Psoas muscle (tissue), 8 donors: ENCODE measurements around the gene UTP4. TPM values are rescaled to one million over a fixed set of nuclear protein-coding genes. Genes with fewer than 3 reads are reported as not detected.
"Not testable (repeated sequence)": the region's sequence is repeated elsewhere in the genome, so short reads cannot be mapped to it uniquely, and the experiment has no call there.

ENCODE experiments used
- ATAC-seq, 4 donors: fragments of 200-7000 bp; cut with Tn5 transposase; one replicate each; pipeline ENCODE4 v1.9.1; 2020; ENCODE audit warnings: moderate library complexity in 3 of 4, mild to moderate bottlenecking in 2 of 4
- DNase-seq, 2 donors: peaks; one replicate each; pipeline ENCODE4 v3.0.0-alpha.2; 2020
- H3K27ac ChIP-seq: fragments of 200-600 bp; one replicate; pipeline ENCODE4 v1.8.0; 2022
- H3K27me3 ChIP-seq, 3 donors: fragments of 200-600 bp in 1 of 3; one replicate each; pipeline versions ENCODE4 v1.6.1 to v1.8.0; 2013 to 2022; ENCODE audit warnings: low read length in 2 of 3, mild to moderate bottlenecking in 2 of 3, moderate library complexity in 1 of 3; ENCODE audit not compliant: insufficient read depth in 3 of 3
- H3K36me3 ChIP-seq, 2 donors: fragments of 200-600 bp in 1 of 2; one replicate each; pipeline versions ENCODE4 v1.6.1 to v1.8.0; 2013 to 2022; ENCODE audit warnings: low read depth in 1 of 2, mild to moderate bottlenecking in 1 of 2, moderate library complexity in 1 of 2; ENCODE audit not compliant: insufficient read depth in 1 of 2
- H3K4me1 ChIP-seq: fragments of 200-600 bp; one replicate; pipeline ENCODE4 v1.8.0; 2022
- H3K4me3 ChIP-seq: fragments of 200-600 bp; one replicate; pipeline ENCODE4 v1.8.0; 2022; ENCODE audit warnings: mild to moderate bottlenecking
- H3K9me3 ChIP-seq: fragments of 200-600 bp; one replicate; pipeline ENCODE4 v1.8.0; 2022
- WGBS, 3 donors: extraction: QIAGEN DNeasy Blood & Tissue Kit; methylation state at CpG; one replicate each; pipeline versions ENCODE4 v1.1.6 to v1.1.7; 2013; 5-methylcytosine and 5-hydroxymethylcytosine counted together
- intact Hi-C, 2 donors: fragments of 100-400 bp; cut with DNase I; formaldehyde crosslinking; loops; one replicate each; pipeline versions ENCODE4 v1.11.0 to v1.14.2; 2022
- polyA plus RNA-seq, 3 donors: library from polyadenylated mRNA; stranded (reverse); fragments of 200-250 nt; gene quantifications; one replicate each; pipeline ENCODE4 v1.2.3, GENCODE V29; 2013
- total RNA-seq, 4 donors: library from RNA; stranded (reverse); fragmentation: NEBNext Ultra II Directional in 2 of 4; extraction: Animal tissue kit (Norgen Biotek cat#: 25700) in 2 of 4; gene quantifications; one replicate each; pipeline versions ENCODE4 v1.2.1 to v1.2.4, GENCODE V29; 2021 to 2023
- TF ChIP-seq, protein P1 (sequence below): fragments of 200-600 bp; IDR thresholded peaks from one replicate; pipeline ENCODE4 v1.8.0; 2022; ENCODE audit warnings: antibody characterized with exemption
- donor health status: healthy with polysubstance abuse.
- donor health status: DM: no; HTN: no; CAD: no; lungs with moderate emphysema.
- donor health status: Bipolar disorder and iron deficiency.
- donor health status: healthy.
- donor health status: DM: yes; HTN: yes; CAD: no.
- donor health status: DM: no; HTN: no; CAD: no.
- donor health status: DM: no; HTN: no; CAD: no.
- donor health status: DM: yes; HTN: yes; CAD: no.

UTP4 gene
- total and polyA plus RNA-seq, 7 donors, result 38.8 to 107 (median 73.8) TPM

DNA sequence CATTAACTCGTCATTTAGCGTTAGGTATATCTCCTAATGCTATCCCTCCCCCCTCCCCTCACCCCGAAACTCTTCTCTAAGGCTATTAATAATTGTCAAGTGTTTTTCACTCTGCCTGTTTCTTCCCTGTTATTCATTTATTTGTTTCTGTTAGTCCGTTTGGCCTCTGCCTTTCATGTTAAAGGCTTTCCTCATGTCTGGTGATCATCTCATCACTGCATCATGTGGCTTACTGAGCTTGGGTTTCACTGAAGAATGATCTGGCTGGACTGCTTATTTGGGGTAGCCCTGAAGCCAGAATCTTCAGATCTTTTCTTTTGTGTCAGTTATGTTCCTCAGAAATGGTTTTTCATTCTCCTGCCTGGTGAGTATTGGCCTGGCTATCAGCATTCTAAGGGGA lies 9.5 kb downstream of the UTP4 start:
- no peak for ATAC-seq

DNA sequence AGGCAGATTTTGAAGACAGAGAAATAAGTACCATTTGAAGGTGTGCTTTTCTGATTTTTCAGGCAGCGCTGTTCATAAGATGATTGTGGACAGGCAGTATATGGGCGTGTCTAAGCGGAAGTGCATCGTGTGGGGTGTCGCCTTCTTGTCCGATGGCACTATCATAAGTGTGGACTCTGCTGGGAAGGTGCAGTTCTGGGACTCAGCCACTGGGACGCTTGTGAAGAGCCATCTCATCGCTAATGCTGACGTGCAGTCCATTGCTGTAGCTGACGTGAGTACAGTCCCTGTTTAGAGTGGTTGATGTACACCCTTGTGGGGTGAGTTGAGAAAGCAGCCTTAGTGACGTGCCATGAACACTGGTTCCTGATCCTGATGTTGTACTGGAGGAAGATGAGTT lies 10.7 kb downstream of the UTP4 start:
- no peaks in the 10 kb centered on the region for H3K27me3 ChIP-seq
- no peak overlapping the region for H3K27ac ChIP-seq
- TF ChIP-seq, protein P1, sequence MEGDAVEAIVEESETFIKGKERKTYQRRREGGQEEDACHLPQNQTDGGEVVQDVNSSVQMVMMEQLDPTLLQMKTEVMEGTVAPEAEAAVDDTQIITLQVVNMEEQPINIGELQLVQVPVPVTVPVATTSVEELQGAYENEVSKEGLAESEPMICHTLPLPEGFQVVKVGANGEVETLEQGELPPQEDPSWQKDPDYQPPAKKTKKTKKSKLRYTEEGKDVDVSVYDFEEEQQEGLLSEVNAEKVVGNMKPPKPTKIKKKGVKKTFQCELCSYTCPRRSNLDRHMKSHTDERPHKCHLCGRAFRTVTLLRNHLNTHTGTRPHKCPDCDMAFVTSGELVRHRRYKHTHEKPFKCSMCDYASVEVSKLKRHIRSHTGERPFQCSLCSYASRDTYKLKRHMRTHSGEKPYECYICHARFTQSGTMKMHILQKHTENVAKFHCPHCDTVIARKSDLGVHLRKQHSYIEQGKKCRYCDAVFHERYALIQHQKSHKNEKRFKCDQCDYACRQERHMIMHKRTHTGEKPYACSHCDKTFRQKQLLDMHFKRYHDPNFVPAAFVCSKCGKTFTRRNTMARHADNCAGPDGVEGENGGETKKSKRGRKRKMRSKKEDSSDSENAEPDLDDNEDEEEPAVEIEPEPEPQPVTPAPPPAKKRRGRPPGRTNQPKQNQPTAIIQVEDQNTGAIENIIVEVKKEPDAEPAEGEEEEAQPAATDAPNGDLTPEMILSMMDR, result no peak
- 89 to 91% (median 89%) methylated on average over 11 of the region's 11 CpGs for WGBS, 3 donors
- intact Hi-C loops, result no loop called here
- peaks cover 18 to 90% of the 10 kb centered on the region in 2 donors for H3K36me3 ChIP-seq
- no peaks in the 10 kb centered on the region for H3K4me1 ChIP-seq
- no peak overlapping the region for H3K4me3 ChIP-seq
- ATAC-seq (peak in 1 of 4 donors; percentile 47), DNase-seq (no peak)
- H3K9me3 ChIP-seq, result no peaks in the 10 kb centered on the region

More for the DNA sequence above, 9.5 kb downstream of the UTP4 start:
- Histone ChIP-seq H3K4me1 (no peaks in the 10 kb centered on the region), H3K27me3 (no peaks in the 10 kb centered on the region), H3K4me3 (no peak overlapping the region), H3K36me3 (peaks cover 18 to 93% of the 10 kb centered on the region in 2 donors), H3K27ac (no peak overlapping the region), H3K9me3 (no peaks in the 10 kb centered on the region)
- TF ChIP-seq, protein P1, result no peak
- no peak for DNase-seq
- intact Hi-C loops, result no loop called here
- WGBS, 3 donors, result 86 to 92% (median 89%) methylated on average over 4 of the region's 4 CpGs

DNA sequence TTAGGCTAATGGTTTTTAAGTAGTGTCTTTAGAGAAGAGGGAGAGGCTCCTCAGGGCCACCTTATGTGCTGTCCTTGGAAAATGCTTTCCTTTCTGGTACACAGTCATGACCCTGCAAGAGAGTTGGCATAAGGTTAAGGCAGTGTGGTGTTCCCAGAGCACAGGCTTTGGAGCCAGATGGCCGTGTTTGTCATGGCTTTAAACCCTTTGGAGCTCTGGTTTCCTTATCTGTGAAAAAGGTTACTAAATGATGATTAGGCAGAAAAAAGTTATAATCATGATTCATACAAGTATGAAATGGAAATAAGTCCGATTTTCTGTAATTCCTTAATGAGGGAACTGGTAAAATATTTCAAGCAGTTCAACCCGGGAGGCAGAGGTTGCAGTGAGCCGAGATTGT lies 13.2 kb downstream of the UTP4 start:
- intact Hi-C loops, result no loop called here

DNA sequence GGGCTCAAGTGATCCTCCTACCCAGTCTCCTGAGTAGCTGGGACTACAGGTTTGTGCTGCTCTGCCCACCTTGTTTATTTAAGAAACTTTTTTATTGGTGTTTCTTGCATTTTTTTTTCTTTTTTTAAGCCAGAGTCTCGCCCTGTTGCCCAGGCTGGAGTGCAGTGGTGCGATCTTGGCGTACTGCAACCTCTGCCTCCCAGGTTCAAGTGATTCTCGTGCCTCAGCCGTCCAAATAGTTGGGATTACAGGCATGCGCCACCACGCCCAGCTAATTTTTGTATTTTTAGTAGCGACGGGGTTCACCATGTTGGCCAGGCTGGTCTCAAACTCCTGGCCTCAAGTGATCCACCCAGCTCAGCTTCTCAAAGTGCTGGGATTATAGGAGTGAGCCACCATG lies 17.2 kb downstream of the UTP4 start:
- 60 to 77% (median 67%) methylated on average over 9 of the region's 9 CpGs for WGBS, 3 donors
- H3K36me3 ChIP-seq, result peaks cover 13 to 87% of the 10 kb centered on the region in 2 donors
- DNase-seq, H3K9me3 ChIP-seq, H3K27me3 ChIP-seq, H3K4me3 ChIP-seq, ATAC-seq, H3K4me1 ChIP-seq, H3K27ac ChIP-seq: not testable (repeated sequence)
- intact Hi-C loops, result loop anchor here (2.0 to 5.0 kb wide), 2 partner anchors 137 to 138 kb away; no protein-coding TSS in a partner anchor

More for the DNA sequence above, 13.2 kb downstream of the UTP4 start:
- no peaks in the 10 kb centered on the region for H3K4me1 ChIP-seq
- 32 to 63% (median 37%) methylated on average over 4 of the region's 4 CpGs for WGBS, 3 donors
- TF ChIP-seq, protein P1, result no peak
- H3K27ac ChIP-seq, result peak overlapping the region; percentile 34
- H3K36me3 ChIP-seq, result peaks cover 17 to 87% of the 10 kb centered on the region in 2 donors
- DNase-seq, result peak in 1 of 2 donors; percentile 21
- no peaks in the 10 kb centered on the region for H3K9me3 ChIP-seq
- H3K4me3 ChIP-seq, result no peak overlapping the region
- no peaks in the 10 kb centered on the region for H3K27me3 ChIP-seq
- peak; percentile 73 to 86 (median 84) for ATAC-seq

DNA sequence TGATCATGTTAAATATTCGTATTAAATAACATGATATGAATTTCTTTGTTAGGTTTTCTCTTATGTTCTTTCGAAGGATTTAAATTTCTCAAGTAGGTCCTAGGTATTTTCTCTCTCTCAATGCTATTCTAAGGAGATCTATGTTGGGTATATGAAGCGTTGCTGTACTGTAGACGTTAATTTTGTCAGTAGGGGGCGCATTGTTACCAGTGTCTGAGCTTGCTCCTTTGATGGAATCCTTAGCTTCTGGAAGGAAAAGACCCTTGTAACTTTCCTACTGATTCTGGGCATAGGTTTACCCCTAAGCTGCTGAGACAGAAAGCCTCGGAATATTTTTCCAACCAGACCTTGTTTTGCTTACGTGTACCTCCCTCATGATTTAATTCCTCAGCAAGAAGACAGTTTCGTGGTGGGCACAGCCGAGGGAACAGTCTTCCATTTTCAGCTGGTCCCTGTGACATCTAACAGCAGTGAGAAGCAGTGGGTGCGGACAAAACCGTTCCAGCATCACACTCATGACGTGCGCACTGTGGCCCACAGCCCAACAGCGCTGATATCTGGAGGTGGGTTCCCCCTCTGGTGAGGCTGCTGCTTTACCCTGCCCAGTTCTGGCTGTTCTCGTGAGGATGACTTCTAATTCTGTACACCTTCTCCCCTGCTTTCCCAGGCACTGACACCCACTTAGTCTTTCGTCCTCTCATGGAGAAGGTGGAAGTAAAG lies 17.9 kb downstream of the UTP4 start:
- H3K4me3 ChIP-seq, result no peak overlapping the region
- intact Hi-C loops, result loop anchor here (2.0 to 5.0 kb wide), 2 partner anchors 136 to 137 kb away; no protein-coding TSS in a partner anchor
- ATAC-seq (peak; percentile 53 to 81 (median 76)), DNase-seq (no peak)
- H3K27me3 ChIP-seq, result no peaks in the 10 kb centered on the region
- H3K36me3 ChIP-seq, result peaks cover 13 to 87% of the 10 kb centered on the region in 2 donors
- WGBS, 3 donors, result 61 to 65% (median 64%) methylated on average over 16 of the region's 16 CpGs
- TF ChIP-seq, protein P1, result peak; percentile 79
- no peaks in the 10 kb centered on the region for H3K9me3 ChIP-seq
- H3K27ac ChIP-seq, result no peak overlapping the region
- H3K4me1 ChIP-seq, result no peaks in the 10 kb centered on the region
